OCI-LY3 (cell line): ENCODE data around the gene EXTL1.

Source experiments
- EZH2phosphoT487 ChIP-seq: fragments of 200-600 bp; shearing (Covaris generic); IDR thresholded peaks from 2 replicates; pipeline ENCODE4 v1.6.1; 2018; ENCODE audit warnings: antibody characterized with exemption, mixed run types, low read depth
- TF ChIP-seq, protein P1 (sequence below): fragments of 200-600, 300-600 bp; sonication (generic); IDR thresholded peaks from 2 replicates; pipeline ENCODE4 v1.5.1; 2014; ENCODE audit warnings: antibody characterized with exemption, low read length, low read depth

DNA sequence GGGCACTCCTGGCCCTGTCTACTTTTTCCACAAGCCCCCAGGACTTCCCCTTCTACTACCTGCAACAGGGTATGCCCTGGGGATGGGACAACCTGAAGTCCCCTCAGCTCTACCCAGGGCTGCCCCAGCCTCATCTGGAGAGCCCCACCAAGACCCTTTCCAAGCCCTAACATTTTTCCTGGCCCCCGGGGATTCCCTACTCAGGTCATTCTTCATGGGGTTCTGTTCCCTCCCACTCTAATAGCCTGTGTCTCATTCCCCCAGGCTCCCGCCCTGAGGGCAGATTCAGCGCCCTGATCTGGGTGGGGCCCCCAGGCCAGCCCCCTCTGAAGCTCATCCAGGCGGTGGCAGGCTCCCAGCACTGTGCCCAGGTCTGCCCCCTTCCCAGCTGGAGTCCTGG lies 9.6 kb downstream of the EXTL1 start:
- TF ChIP-seq, protein P1, sequence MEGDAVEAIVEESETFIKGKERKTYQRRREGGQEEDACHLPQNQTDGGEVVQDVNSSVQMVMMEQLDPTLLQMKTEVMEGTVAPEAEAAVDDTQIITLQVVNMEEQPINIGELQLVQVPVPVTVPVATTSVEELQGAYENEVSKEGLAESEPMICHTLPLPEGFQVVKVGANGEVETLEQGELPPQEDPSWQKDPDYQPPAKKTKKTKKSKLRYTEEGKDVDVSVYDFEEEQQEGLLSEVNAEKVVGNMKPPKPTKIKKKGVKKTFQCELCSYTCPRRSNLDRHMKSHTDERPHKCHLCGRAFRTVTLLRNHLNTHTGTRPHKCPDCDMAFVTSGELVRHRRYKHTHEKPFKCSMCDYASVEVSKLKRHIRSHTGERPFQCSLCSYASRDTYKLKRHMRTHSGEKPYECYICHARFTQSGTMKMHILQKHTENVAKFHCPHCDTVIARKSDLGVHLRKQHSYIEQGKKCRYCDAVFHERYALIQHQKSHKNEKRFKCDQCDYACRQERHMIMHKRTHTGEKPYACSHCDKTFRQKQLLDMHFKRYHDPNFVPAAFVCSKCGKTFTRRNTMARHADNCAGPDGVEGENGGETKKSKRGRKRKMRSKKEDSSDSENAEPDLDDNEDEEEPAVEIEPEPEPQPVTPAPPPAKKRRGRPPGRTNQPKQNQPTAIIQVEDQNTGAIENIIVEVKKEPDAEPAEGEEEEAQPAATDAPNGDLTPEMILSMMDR: no peak
- TF ChIP-seq EZH2phosphoT487: no peak
